ENCODE measurements around the gene HAT1.

GRCh38 chr2:171913517-171913916 is 8.7 kb upstream of the HAT1 start:
- TF ChIP-seq, protein P1, sequence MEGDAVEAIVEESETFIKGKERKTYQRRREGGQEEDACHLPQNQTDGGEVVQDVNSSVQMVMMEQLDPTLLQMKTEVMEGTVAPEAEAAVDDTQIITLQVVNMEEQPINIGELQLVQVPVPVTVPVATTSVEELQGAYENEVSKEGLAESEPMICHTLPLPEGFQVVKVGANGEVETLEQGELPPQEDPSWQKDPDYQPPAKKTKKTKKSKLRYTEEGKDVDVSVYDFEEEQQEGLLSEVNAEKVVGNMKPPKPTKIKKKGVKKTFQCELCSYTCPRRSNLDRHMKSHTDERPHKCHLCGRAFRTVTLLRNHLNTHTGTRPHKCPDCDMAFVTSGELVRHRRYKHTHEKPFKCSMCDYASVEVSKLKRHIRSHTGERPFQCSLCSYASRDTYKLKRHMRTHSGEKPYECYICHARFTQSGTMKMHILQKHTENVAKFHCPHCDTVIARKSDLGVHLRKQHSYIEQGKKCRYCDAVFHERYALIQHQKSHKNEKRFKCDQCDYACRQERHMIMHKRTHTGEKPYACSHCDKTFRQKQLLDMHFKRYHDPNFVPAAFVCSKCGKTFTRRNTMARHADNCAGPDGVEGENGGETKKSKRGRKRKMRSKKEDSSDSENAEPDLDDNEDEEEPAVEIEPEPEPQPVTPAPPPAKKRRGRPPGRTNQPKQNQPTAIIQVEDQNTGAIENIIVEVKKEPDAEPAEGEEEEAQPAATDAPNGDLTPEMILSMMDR (IDR thresholded peaks at IDR 0.05; ENCODE audit: poor library complexity, severe bottlenecking) = no peak
- TF ChIP-seq REST (IDR thresholded peaks at IDR 0.05; ENCODE audit: borderline replicate concordance) = no peak
- TF ChIP-seq TAF1 (IDR thresholded peaks at IDR 0.05; ENCODE audit: low read depth) = no peak
- no peak for TF ChIP-seq POLR2AphosphoS5 (IDR thresholded peaks at IDR 0.05)
- no peak for TF ChIP-seq EZH2 (IDR thresholded peaks at IDR 0.05; ENCODE audit: borderline replicate concordance, insufficient read depth, low read length, poor library complexity, severe bottlenecking)
- TF ChIP-seq RAD21 (conservative IDR thresholded peaks at IDR 0.05) = no peak
- no peak for TF ChIP-seq EP300 (conservative IDR thresholded peaks at IDR 0.05; ENCODE audit: poor library complexity, severe bottlenecking)
- no peak for TF ChIP-seq MXI1 (conservative IDR thresholded peaks at IDR 0.05; ENCODE audit: poor library complexity, severe bottlenecking)
- no peak for TF ChIP-seq SMC3 (conservative IDR thresholded peaks at IDR 0.05; ENCODE audit: poor library complexity)
